CD4-positive, alpha-beta T cell treated with Interleukin-2 at 100 ng/mL for 4 hours (primary cell): Measurements from ENCODE around the gene ANKRD33B.
A peak's percentile ranks its signal among the peaks of the same experiment; 100 is the strongest.
"Not testable (repeated sequence)": the region's sequence is repeated elsewhere in the genome, so short reads cannot be mapped to it uniquely, and the experiment has no call there.

Experiments used
- DNase-seq: peaks from one replicate; pipeline ENCODE4 v3.0.0-alpha.2; 2020; ENCODE audit warnings: low spot score

ANKRD33B gene

GRCh38 chr5:10559151-10559550 is 4.7 kb upstream of the ANKRD33B start:
- no peak for DNase-seq

GRCh38 chr5:10559871-10560270 is 4.0 kb upstream of the ANKRD33B start:
- DNase-seq: no peak

DNA sequence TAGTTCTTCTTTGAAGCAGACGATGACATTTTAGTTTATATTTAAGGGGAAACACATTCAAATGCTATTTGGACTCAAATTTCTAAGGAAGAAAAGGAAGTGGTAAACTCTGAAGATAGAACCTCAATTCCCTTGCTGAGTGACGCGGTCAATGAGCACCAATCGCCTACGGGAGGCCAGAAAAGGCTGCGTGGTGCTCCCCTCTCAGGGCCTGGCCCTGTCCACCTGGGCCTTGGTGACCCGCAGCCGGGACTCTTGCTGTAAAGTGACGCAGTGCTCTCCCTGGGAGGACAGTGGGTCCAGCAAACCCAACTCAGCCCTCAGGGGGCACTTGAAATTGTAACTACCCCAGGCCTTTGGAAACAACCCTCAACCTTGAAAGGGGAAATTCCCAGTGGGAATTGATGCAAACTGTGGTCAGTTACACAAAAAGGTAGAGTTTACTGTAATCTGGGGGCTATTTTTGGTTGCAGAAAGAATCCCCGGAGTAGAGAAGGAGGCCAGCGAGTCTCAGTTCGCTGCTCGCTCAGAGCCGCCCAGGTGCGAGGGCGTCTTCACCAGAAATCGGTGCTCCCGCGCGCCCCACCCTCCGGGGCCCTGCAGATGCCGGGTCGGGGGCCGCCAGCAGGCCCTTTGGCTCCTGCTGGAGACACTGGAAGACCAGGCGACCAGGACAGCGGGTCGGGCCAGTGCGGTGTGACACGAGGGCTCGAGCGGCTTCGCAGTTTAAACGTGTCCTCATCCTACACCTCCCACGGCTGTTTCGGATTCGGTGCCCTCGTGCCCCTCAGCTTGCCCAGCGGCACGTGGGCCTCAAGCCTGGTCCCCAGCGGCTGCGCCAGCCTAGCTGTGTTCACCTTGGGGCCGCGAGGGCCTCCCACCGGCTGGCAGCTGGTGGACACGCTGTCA is 1.4 kb upstream of the ANKRD33B start:
- DNase-seq: no peak

DNA sequence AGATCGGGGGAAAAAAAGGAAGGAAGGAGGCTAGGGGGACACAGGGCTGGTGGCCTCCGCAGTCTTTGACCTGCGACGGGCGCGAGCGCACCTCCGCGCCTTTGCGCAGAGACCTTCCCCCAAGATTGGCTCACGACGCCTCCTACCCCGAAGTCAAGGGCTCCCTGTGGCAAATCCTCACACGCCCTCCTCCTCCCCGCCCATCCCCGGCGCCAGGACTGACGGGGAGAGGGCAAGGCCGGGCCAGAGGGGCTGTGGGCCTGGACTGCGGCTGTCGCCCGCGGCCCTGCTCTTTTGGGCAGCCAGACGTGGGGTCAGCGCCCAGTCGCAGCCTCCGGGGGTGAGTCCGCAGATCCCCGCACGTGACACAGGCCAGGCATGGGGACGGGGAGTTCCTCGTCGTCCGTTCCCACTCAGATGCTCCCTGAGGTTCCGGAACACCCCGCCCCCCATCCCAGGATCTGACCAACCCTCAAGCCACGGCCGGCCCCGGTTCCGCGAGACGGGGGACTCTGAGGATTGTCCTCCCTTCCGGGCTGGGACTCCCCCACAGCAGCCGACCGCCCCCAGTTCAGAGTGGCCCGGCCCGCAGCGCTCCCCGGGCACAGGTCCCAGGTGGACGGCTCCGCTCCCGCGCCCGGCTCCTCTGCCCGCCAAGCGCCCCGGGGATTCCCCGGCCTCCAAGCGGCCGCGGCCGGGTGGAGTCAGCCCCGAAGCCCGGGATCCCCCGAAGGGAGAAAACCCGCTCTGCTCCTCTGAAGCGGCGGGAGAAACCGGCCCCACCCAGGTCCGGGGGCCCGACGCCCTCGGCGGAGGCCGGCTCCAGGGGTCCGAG is 543 bp upstream of the ANKRD33B start:
- DNase-seq: peak; percentile 34

- no peak for DNase-seq
Measured at GRCh38 chr5:10564838-10565784, 1.2 kb downstream of the ANKRD33B start.

DNA sequence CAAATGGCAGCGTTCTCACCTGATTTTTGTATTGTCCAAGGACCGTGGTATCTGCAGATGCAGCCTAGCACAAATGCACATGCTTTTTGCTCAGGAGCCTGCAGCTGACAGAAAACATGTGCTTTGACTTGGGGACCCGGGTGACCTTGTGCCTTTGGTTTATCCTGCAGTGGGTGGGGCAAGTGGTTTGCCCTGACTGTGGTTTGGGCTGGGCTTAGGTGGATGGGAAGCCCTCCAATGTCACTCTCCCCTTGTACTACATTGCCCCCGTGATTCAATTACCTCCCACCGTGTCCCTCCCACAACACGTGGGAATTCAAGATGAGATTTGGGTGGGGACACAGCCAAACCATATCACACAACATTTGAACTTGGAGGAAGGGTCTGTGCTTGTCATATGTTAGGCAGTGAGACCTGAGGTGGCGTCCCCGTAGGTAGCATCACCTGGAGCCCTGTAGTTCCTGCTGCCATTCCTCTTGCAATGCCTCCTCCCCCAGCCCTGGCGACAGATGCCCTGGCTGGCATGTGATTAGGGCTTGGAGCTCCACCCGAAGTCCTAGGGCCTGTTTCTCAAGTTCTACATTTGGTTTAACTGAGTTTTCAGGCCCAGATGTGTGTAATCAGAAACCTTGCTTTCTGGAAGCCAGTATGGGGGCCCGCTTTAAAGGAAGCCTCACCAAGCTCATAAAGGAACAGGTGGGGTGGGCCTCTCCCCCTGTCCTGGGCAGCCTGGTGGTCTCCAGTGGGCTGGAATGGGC is 2.1 kb downstream of the ANKRD33B start:
- DNase-seq: no peak

DNA sequence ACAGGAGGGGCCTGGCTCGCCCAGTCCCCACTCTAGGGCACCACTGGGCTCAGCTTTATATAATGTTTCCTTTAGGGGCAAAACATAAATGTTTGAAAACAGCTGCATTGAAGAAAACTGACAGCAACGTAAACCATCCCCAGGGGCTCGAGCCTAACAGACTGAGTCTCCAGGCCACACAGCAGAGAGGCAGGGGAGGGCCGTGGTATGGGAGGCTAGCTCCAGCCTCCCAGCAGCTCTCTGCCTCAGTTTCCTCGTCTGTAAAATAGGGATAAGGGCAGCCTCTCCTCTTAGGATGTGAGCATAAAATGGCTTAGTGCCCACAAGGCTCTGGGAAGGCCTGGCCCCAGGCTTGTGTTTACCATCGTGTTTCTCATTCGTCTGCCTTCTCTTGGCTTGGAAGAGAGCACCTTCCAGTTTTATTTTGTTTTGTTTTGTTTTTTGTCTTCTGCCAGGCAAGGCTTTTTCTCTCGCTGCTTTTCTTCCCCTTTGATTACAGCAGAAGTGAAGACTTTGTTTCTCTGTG is 2.7 kb downstream of the ANKRD33B start:
- DNase-seq: no peak

- no peak for DNase-seq
Measured at GRCh38 chr5:10567121-10567591, 3.3 kb downstream of the ANKRD33B start.

GRCh38 chr5:10567781-10568321 is 4.0 kb downstream of the ANKRD33B start:
- DNase-seq: no peak

GRCh38 chr5:10570540-10570939 is 6.7 kb downstream of the ANKRD33B start:
- DNase-seq: not testable (repeated sequence)

DNA sequence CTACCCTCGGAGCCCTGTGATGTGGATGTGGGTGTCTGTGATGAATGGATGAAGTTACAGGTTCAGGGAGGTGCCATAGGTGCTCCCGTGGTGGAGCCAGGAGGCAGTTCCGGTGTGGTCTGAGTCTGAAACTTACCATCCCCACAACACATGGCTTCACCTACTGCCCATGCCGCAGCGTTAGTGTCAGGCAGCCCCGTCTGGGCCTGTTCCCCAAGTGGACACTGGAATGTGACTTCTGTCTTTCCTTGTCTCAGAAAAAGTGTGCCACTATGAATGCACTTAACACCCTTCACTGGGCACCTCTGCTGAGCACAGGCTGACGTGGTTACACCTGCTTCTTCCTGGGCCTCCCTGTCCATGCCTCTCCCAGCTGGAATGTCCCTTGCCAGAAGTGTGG is 8.6 kb downstream of the ANKRD33B start:
- DNase-seq: no peak

GRCh38 chr5:10573487-10574145 is 9.7 kb downstream of the ANKRD33B start:
- no peak for DNase-seq

GRCh38 chr5:10574879-10575278 is 11.0 kb downstream of the ANKRD33B start:
- not testable (repeated sequence) for DNase-seq

- DNase-seq: no peak
Measured at GRCh38 chr5:10576121-10576789, 12.4 kb downstream of the ANKRD33B start.

DNA sequence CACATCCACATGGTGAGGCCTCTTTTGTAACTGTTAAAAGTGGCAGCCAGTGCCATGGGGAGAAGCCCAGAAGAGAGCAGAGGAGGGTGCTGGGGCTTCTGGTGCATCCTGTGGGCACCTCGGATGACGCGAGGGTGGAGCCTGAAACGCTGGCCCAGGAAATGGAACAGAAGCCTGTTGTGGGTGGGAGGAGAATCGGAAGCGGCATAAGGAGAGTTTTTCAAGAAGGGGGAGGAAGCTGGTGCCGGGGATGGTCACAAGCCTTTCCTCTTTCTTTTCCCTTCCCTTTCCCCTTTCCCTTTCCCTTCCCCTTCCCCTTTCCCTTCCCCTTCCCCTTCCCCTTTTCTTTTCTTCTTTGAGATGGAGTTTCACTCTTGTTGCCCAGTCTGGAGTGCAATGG is 12.9 kb downstream of the ANKRD33B start:
- no peak for DNase-seq

DNA sequence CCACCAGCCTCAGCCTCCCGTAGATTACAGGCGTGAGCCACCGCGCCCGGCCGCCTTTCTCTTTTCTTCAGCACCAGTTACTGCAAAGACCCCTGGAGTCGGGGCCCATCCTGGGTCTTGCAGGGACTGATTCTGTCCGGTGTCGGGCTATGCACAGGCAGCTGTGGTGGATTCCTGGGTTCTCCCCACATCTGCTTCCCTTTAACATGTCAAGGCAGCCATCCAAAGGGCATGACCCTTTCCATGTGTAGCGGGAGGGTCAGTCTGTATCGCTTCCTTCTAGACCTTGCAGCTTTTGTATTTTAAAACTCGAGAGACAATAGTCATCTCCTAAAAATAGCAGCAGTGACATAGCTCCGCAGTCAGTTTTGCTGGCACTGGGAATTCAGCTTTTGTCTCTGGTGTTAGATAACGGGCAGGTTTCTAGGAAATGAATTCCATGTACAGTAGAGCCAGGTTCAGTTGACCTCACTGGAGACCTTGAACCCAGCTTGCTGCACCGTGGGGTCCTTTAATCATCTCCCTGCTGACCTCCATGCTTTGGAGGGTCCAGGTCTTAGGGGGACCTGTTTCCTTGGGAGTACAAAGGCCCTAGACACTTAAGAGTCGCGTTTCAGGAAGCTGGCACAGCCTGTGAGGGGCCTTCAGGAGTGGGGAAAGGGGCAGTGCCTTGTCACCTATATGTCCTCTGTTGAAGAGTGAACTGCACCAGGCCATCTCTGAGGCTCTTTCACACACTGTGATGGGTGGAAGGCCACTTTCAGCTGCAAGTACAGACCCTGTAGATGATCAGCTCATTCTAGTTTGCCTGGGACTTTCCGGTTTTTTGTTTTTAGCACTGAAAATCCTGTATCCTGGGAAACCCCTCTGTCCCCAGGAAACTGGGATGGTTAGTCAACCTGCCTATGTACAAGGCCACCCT is 13.8 kb downstream of the ANKRD33B start:
- DNase-seq: no peak

- no peak for DNase-seq
Measured at GRCh38 chr5:10578293-10578665, 14.4 kb downstream of the ANKRD33B start.

- no peak for DNase-seq
Measured at GRCh38 chr5:10578869-10579268, 15.0 kb downstream of the ANKRD33B start.
